ENCODE results near the gene KLF3.

GRCh38 chr4:38694330-38694729 is 30.3 kb downstream of the KLF3 start:
- TF ChIP-seq EZH2 (IDR thresholded peaks at IDR 0.05; ENCODE audit: low read depth) (no peak), CTCF (conservative IDR thresholded peaks at IDR 0.05) (no peak)

Measured in PC-9 (cell line).